Activated naive CD8-positive, alpha-beta T cell treated with anti-CD3 and anti-CD28 coated beads, Interleukin-2, amount 50 U/mL, for 16 hours (primary cell): ENCODE results near the gene IRF2BP2.

Experiments used
- DNase-seq: peaks from one replicate; pipeline ENCODE4 v3.0.0-alpha.2; 2020; ENCODE audit warnings: low read depth, low spot score

The IRF2BP2 gene

GRCh38 chr1:234556245-234556943 lies 53.6 kb downstream of the IRF2BP2 start:
- DNase-seq: no peak

- DNase-seq: no peak
These were observed 54.5 kb downstream of the IRF2BP2 start for GRCh38 chr1:234555390-234556024.

DNA sequence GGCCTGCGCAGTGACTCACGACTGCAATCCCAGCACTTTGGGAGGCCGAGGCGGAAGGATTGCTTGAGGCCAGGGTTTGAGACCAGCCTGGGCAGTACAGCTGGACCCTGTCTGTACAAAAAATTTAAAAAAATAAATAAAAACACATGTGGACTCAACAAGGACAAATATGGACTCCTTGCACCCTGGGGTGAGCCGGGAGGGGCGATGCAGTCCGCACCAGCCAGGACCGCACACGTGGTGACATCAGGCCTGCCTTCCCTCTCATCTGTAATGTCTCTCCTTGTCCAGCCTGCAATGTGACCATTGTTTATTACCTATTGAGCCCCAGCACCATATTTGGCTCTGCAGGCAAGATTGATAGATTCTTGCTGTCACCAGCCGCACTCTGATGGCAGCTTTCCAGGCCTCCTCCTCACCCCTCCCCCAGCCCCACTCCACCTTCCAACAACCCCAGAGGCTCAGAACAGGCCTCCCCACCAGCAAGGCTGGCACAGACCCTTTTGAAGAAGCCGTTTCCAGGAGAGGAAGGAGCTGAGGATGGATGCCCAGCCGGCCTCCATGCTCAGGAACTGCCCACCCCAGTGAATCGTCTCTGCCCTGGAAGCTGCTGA lies 55.2 kb downstream of the IRF2BP2 start:
- DNase-seq: no peak
